Renal cortex interstitium (tissue), 11 donors: ENCODE data around the gene CDHR3. TPM values are rescaled to one million over a fixed set of nuclear protein-coding genes. Genes with fewer than 3 reads are reported as not detected.

Experiments used
- DNase-seq, 11 donors: peaks; one replicate each; pipeline ENCODE4 v3.0.0-alpha.2; 2013; ENCODE audit warnings: low read depth in 9 of 11, low spot score in 4 of 11; ENCODE audit errors: extremely low read depth in 1 of 11
- polyA plus RNA-seq, 3 donors: library from polyadenylated mRNA; unstranded; fragments of 120-200 nt; gene quantifications; one replicate each; pipeline ENCODE4 v1.2.1, GENCODE V29; 2013; ENCODE audit not compliant: insufficient read length in 3 of 3

CDHR3 gene
- polyA plus RNA-seq, 3 donors, result 8.0 to 12.1 (median 8.8) TPM

GRCh38 chr7:106018566-106019469 lies 55.8 kb downstream of the CDHR3 start:
- no peak for DNase-seq

GRCh38 chr7:106019470-106019820 lies 56.4 kb downstream of the CDHR3 start:
- no peak for DNase-seq

- no peak for DNase-seq
Observed at GRCh38 chr7:106021151-106022067, 58.3 kb downstream of the CDHR3 start.

- DNase-seq, result no peak
Observed at GRCh38 chr7:106022193-106022821, 59.2 kb downstream of the CDHR3 start.

- no peak for DNase-seq
Observed at GRCh38 chr7:106023369-106024322, 60.6 kb downstream of the CDHR3 start.

GRCh38 chr7:106026101-106026500 lies 63.0 kb downstream of the CDHR3 start:
- DNase-seq, result no peak

GRCh38 chr7:106029451-106029850 lies 66.4 kb downstream of the CDHR3 start:
- DNase-seq, result no peak

GRCh38 chr7:106029941-106030340 lies 66.9 kb downstream of the CDHR3 start:
- no peak for DNase-seq

- DNase-seq, result no peak
Observed at GRCh38 chr7:106031300-106032035, 68.4 kb downstream of the CDHR3 start.

GRCh38 chr7:106032295-106032694 lies 69.2 kb downstream of the CDHR3 start:
- no peak for DNase-seq

GRCh38 chr7:106033735-106034134 lies 70.7 kb downstream of the CDHR3 start:
- DNase-seq, result no peak

- no peak for DNase-seq
Observed at GRCh38 chr7:106034383-106034782, 71.3 kb downstream of the CDHR3 start.

GRCh38 chr7:106035568-106035967 lies 72.5 kb downstream of the CDHR3 start:
- no peak for DNase-seq

- no peak for DNase-seq
Observed at GRCh38 chr7:106036004-106036403, 72.9 kb downstream of the CDHR3 start.

- DNase-seq, result no peak
Observed at GRCh38 chr7:106037489-106038176, 74.6 kb downstream of the CDHR3 start.

GRCh38 chr7:106038289-106038688 lies 75.2 kb downstream of the CDHR3 start:
- DNase-seq, result no peak

GRCh38 chr7:106038916-106039315 lies 75.9 kb downstream of the CDHR3 start:
- no peak for DNase-seq
